ENCODE data around the gene PIGT. TPM values are rescaled to one million over a fixed set of nuclear protein-coding genes. Genes with fewer than 3 reads are reported as not detected.

The PIGT gene
- total RNA-seq, 4 donors from 2014 or later = 76.4 to 87.3 (median 83.5) TPM

DNA sequence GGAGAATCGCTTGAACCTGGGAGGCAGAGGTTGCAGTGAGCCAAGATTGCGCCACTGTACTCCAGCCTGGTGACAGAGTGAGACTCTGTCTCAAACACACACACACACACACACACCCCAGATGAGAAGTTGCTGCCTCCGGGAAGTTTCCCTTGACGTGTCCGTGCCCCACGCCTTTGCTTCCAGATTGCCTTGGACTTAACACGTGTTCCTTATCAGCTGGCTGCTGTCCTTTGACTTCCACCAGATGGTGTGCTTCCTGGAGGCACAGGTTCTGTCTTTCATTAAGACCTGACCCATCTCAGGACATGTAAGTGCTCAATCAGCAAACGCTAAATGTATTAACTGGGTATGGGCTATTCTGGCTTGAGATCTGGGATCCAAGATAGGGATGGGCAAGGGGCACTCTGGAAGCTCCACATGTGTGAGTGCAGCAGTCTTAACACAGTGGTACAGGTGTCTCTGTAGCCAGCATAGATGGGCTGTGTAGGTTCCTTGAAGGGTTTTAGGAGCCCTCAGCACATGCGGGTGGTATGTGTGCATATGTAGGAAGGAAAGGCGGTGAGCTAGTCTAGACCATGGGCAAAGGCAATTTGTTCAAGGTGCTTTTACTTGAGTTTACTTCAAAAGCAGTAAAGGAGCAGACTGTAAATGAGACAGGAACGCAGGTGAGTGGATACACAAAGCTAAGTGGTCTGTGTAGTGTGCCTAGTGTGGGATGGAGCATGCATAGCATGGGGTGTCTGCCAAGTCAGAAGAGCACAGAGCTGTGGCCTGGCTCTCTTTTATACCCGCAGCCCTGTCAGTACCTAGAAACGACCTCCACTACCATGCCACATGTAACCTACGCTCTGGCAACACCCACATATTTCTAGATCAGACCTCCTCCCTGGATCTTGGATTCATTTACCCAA, 11.6 kb downstream of the PIGT start:
- no peak for ATAC-seq (ENCODE audit: low FRiP score)
- TF ChIP-seq, protein P1, sequence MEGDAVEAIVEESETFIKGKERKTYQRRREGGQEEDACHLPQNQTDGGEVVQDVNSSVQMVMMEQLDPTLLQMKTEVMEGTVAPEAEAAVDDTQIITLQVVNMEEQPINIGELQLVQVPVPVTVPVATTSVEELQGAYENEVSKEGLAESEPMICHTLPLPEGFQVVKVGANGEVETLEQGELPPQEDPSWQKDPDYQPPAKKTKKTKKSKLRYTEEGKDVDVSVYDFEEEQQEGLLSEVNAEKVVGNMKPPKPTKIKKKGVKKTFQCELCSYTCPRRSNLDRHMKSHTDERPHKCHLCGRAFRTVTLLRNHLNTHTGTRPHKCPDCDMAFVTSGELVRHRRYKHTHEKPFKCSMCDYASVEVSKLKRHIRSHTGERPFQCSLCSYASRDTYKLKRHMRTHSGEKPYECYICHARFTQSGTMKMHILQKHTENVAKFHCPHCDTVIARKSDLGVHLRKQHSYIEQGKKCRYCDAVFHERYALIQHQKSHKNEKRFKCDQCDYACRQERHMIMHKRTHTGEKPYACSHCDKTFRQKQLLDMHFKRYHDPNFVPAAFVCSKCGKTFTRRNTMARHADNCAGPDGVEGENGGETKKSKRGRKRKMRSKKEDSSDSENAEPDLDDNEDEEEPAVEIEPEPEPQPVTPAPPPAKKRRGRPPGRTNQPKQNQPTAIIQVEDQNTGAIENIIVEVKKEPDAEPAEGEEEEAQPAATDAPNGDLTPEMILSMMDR (IDR thresholded peaks at IDR 0.05) = no peak
- no peak for DNase-seq (ENCODE audit: low spot score)

GRCh38 chr20:45429618-45430017, 13.7 kb downstream of the PIGT start:
- ATAC-seq (ENCODE audit: low FRiP score) = no peak
- TF ChIP-seq, protein P1 (IDR thresholded peaks at IDR 0.05) = no peak

GRCh38 chr20:45432294-45432693, 16.4 kb downstream of the PIGT start:
- ATAC-seq (ENCODE audit: low FRiP score) = no peak
- TF ChIP-seq, protein P1 (IDR thresholded peaks at IDR 0.05) = no peak

More at GRCh38 chr20:45429618-45430017, 13.7 kb downstream of the PIGT start:
- DNase-seq (ENCODE audit: low spot score) = no peak

DNA sequence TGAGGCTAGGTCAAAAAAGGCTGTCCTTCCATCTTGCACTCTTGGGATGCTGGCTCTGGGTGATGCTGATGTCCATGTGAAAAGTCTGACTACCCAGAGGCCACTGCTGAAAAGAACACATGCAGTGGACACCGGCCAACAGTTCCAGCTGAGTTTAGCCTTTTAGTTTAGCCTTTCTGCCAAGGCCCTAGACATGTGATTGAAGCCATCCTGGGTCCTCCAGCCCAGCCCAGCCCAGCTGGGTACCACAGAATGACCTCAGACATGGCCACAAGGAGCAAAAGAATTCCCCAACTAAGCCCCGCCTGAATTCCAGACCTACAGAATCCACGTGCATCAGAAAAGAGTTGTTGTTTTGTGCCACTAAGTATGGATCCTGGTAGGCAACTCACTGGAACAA, 17.4 kb downstream of the PIGT start:
- TF ChIP-seq, protein P1 (IDR thresholded peaks at IDR 0.05) = no peak
- no peak for DNase-seq (ENCODE audit: low spot score)
- no peak for ATAC-seq (ENCODE audit: low FRiP score)

More at GRCh38 chr20:45432294-45432693, 16.4 kb downstream of the PIGT start:
- DNase-seq (ENCODE audit: low spot score) = no peak

DNA sequence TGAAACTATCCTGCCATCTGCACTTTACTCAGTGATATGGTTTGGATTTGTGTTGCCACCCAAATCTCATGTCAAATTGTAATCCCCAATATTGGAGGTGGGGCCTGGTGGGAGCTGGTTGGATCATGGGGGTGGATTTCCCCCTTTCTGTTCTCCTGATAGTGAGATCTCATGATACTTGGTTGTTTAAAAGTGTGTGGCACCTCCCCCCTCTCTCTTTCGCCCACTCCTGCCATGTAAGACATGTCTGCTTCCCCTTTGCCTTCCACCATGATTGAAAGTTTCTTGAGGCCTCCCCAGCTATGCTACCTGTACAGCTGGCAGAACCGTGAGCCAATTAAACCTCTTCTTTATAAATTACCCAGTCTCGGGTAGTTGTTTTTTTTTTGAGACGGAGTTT, 18.0 kb downstream of the PIGT start:
- ATAC-seq (ENCODE audit: low FRiP score) = no peak
- no peak for DNase-seq (ENCODE audit: low spot score)
- TF ChIP-seq, protein P1 (IDR thresholded peaks at IDR 0.05) = no peak

DNA sequence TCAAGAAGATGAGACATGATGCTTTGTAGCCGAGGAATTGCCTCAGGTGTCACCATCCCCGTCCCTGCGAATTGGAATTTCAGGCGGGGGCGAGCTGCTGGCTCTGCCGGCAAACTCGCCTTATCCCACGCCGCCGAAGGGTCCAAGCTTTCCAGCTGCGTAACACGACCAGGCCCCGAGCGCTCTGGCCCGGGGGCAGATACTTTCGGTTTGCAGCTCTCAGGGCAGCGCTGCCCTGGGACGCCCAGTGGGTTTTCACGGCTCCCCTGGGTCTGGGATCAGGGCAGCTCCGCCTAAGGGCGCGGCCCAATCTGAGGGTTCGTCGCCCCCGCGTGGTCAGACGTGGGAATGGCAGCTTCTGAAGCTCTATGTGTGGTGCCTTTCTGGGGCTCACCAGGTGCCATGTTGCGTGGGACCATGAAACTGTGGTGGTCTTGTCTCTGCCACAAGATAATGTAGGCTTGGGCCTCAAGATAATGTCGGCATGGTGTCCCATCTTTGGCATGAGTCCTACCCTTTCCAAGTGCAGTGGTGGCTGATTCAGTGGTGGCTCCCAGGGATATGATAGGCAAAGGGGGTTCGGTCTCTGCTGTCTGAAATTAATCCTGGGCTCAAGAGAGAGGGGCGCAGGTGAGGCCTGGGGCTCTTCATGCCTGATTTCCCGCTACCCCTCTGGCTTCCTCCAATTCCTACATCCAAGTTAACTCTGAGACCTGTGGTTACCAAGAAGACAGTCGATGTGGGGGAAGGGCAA, 21.0 kb downstream of the PIGT start:
- DNase-seq (ENCODE audit: low spot score) (peak; percentile 76), ATAC-seq (ENCODE audit: low FRiP score) (peak; percentile 99)
- TF ChIP-seq, protein P1 (IDR thresholded peaks at IDR 0.05) = peak in 2 of 3 donors; percentile 44 to 66
